Measurements from ENCODE around the gene MEP1B.

GRCh38 chr18:32257084-32257785, 67.4 kb downstream of the MEP1B start:
- TF ChIP-seq, protein P1, sequence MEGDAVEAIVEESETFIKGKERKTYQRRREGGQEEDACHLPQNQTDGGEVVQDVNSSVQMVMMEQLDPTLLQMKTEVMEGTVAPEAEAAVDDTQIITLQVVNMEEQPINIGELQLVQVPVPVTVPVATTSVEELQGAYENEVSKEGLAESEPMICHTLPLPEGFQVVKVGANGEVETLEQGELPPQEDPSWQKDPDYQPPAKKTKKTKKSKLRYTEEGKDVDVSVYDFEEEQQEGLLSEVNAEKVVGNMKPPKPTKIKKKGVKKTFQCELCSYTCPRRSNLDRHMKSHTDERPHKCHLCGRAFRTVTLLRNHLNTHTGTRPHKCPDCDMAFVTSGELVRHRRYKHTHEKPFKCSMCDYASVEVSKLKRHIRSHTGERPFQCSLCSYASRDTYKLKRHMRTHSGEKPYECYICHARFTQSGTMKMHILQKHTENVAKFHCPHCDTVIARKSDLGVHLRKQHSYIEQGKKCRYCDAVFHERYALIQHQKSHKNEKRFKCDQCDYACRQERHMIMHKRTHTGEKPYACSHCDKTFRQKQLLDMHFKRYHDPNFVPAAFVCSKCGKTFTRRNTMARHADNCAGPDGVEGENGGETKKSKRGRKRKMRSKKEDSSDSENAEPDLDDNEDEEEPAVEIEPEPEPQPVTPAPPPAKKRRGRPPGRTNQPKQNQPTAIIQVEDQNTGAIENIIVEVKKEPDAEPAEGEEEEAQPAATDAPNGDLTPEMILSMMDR (IDR thresholded peaks at IDR 0.05) = no peak
- TF ChIP-seq POLR2A (IDR thresholded peaks at IDR 0.05) = no peak
